Central memory CD8-positive, alpha-beta T cell (primary cell): ENCODE measurements around the gene DCLRE1C.
A peak's percentile ranks its signal among the peaks of the same experiment; 100 is the strongest.
"Not testable (repeated sequence)": the region's sequence is repeated elsewhere in the genome, so short reads cannot be mapped to it uniquely, and the experiment has no call there.

Experiments used
- ATAC-seq: fragments of 150-1000 bp; cut with Tn5 transposase; replicated peaks from 2 replicates; pipeline ENCODE4 v1.10.0; 2022; ENCODE audit warnings: mild to moderate bottlenecking, moderate FRiP score, moderate number of reproducible peaks; ENCODE audit not compliant: poor library complexity, severe bottlenecking; ENCODE audit errors: extremely low read depth
- DNase-seq, 2 donors: peaks; one replicate each; pipeline ENCODE4 v3.0.0; 2021; ENCODE audit warnings: low spot score in 2 of 2
- H3K27ac Mint-ChIP-seq: one replicate; pipeline ENCODE4 v1.8.0; 2022; ENCODE audit warnings: low read depth, mild to moderate bottlenecking, moderate library complexity, mixed read lengths
- H3K27me3 Mint-ChIP-seq: one replicate; pipeline ENCODE4 v1.8.0; 2022; ENCODE audit warnings: mixed read lengths
- H3K36me3 Mint-ChIP-seq: one replicate; pipeline ENCODE4 v1.8.0; 2022; ENCODE audit warnings: mild to moderate bottlenecking, moderate library complexity, mixed read lengths; ENCODE audit not compliant: insufficient read depth
- H3K4me1 Mint-ChIP-seq: one replicate; pipeline ENCODE4 v1.8.0; 2022; ENCODE audit warnings: mixed read lengths
- H3K4me3 Mint-ChIP-seq: one replicate; pipeline ENCODE4 v1.8.0; 2022; ENCODE audit warnings: mild to moderate bottlenecking, moderate library complexity, mixed read lengths
- H3K9me3 Mint-ChIP-seq: one replicate; pipeline ENCODE4 v1.8.0; 2022; ENCODE audit warnings: mixed read lengths

Gene DCLRE1C

GRCh38 chr10:14959221-14960057 lies 5.5 kb upstream of the DCLRE1C start, which contains the start of gene MEIG1:
TSS of gene MEIG1 (plus strand) at chr10:14959388. CDS start at chr10:14966469, 7,081 bp downstream.
- ATAC-seq (peak; percentile 87), DNase-seq (peak; percentile 83 to 88)
- peaks cover 11% of the 10 kb centered on the region for H3K4me1 Mint-ChIP-seq
- no peaks in the 10 kb centered on the region for H3K9me3 Mint-ChIP-seq
- peak within 1 kb of the TSS; percentile 96 for H3K4me3 Mint-ChIP-seq
- H3K27me3 Mint-ChIP-seq = no peaks in the 10 kb centered on the region
- H3K27ac Mint-ChIP-seq = peak within 1 kb of the TSS; percentile 96
- H3K36me3 Mint-ChIP-seq = peaks cover 11% of the 10 kb centered on the region

GRCh38 chr10:14958872-14959220 lies 5.0 kb upstream of the DCLRE1C start:
- peak overlapping the region; percentile 96 for H3K4me3 Mint-ChIP-seq
- peaks cover 13% of the 10 kb centered on the region for H3K36me3 Mint-ChIP-seq
- peaks cover 15% of the 10 kb centered on the region for H3K4me1 Mint-ChIP-seq
- no peaks in the 10 kb centered on the region for H3K27me3 Mint-ChIP-seq
- peak overlapping the region; percentile 96 for H3K27ac Mint-ChIP-seq
- ATAC-seq (no peak), DNase-seq (no peak)
- no peaks in the 10 kb centered on the region for H3K9me3 Mint-ChIP-seq

DNA sequence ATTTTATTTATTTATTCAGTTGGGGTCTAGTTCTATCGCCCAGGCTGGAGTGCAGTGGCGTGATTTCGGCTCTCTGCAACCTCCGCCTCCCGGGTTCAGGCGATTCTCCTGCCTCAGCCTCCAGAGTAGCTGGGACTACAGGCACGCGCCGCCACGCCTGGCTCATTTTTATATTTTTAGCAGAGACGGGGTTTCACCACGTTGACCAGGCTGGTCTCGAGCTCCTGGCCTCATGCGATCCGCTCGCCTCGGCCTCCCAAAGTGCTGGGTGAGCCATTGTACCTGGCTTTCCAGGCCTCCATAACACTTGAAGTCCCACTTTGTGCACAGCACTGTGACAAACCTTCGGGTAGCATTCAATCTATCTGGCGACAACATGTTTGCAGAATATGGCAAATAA lies 1.0 kb upstream of the DCLRE1C start:
- ATAC-seq (no peak), DNase-seq (no peak)
- Mint-ChIP-seq H3K27ac (peak overlapping the region; percentile 96), H3K4me3 (peak overlapping the region; percentile 91), H3K36me3 (peaks cover 18% of the 10 kb centered on the region), H3K9me3 (no peaks in the 10 kb centered on the region), H3K4me1 (peaks cover 39% of the 10 kb centered on the region), H3K27me3 (no peaks in the 10 kb centered on the region)

GRCh38 chr10:14953424-14954000 lies 384 bp downstream of the DCLRE1C start:
- no peaks in the 10 kb centered on the region for H3K27me3 Mint-ChIP-seq

DNA sequence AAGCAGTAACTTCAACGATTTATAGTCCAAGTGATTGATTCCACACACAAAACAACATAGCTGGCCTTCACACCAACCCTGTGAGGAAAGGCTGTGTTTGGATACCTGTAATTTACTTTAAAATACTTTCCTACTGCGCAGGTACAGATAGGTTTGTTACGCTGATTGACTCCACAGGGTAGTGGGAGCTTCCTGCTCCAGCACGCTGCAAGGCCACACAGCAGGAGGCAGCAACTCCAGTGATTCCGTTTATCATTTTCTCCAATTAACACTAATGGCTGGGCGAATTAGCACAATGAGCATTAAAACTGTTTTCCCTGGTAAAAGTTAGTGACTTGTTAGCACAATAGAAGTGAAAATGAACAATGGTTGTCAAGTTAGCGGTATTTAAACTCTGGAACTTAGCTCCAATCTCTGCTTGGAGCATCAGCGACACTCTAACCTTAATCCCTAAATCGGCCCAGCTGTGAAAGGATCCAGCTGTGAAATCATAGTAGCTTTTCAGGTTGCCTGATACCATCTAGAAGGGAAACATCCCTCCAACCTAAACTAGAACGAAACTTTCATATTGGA lies 959 bp downstream of the DCLRE1C start:
- Mint-ChIP-seq H3K27ac (peak overlapping the region; percentile 96), H3K4me1 (peaks cover 45% of the 10 kb centered on the region), H3K9me3 (no peaks in the 10 kb centered on the region), H3K4me3 (peak overlapping the region; percentile 91), H3K36me3 (peaks cover 10% of the 10 kb centered on the region), H3K27me3 (no peaks in the 10 kb centered on the region)
- DNase-seq (no peak), ATAC-seq (no peak)

More at GRCh38 chr10:14953424-14954000, 384 bp downstream of the DCLRE1C start:
- peaks cover 45% of the 10 kb centered on the region for H3K4me1 Mint-ChIP-seq
- peaks cover 11% of the 10 kb centered on the region for H3K36me3 Mint-ChIP-seq
- H3K27ac Mint-ChIP-seq = peak overlapping the region; percentile 96
- DNase-seq (no peak), ATAC-seq (peak; percentile 44)
- peak overlapping the region; percentile 91 for H3K4me3 Mint-ChIP-seq
- H3K9me3 Mint-ChIP-seq = no peaks in the 10 kb centered on the region

DNA sequence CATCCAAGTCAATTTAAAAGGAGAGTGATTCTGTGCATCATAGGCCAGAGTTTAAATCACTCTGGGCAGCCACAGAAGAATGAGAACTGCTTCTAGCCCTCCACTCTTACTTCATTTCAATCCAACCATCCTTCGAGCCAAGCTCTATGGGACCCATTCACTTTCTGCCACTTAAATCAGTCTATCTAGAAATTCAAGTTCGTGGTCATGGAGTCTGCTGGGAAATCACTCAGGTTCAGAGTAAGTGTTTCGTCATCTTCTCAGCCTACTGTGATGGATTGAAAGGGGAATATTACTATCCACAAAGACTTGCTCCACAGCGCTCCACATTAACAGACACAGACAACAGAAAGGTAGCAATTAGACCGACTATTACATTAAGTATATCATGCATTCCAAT lies 4.6 kb downstream of the DCLRE1C start:
- Mint-ChIP-seq H3K27ac (no peak overlapping the region), H3K9me3 (no peaks in the 10 kb centered on the region), H3K4me3 (no peak overlapping the region), H3K27me3 (no peaks in the 10 kb centered on the region), H3K4me1 (peaks cover 44% of the 10 kb centered on the region), H3K36me3 (peaks cover 39% of the 10 kb centered on the region)
- no peak for ATAC-seq
- no peak for DNase-seq

- H3K4me3 Mint-ChIP-seq = no peak overlapping the region
- no peaks in the 10 kb centered on the region for H3K9me3 Mint-ChIP-seq
- H3K27ac Mint-ChIP-seq = no peak overlapping the region
- H3K36me3 Mint-ChIP-seq = peaks cover 44% of the 10 kb centered on the region
- H3K4me1 Mint-ChIP-seq = peaks cover 37% of the 10 kb centered on the region
- H3K27me3 Mint-ChIP-seq = no peaks in the 10 kb centered on the region
- DNase-seq = no peak
- ATAC-seq = no peak
These were observed 6.6 kb downstream of the DCLRE1C start for GRCh38 chr10:14947268-14947667.

DNA sequence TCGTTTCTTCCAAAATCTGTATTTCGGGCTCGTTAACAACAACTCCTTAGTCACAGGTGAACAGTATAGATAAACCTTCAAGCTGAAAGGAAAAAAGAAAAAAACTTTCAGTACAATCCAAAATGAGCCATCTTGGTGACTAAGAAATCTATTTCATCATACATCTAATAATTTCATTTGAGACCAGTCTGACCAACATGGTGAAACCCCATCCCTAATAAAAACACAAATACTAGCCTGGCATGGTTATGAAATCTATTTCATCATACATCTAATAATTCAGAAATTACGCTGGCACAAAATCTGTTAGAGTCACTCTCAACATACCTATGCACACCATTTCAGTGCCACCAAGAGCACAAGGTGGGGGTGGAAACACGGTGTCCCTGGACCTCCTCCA lies 8.8 kb downstream of the DCLRE1C start:
- no peak for ATAC-seq
- no peak overlapping the region for H3K27ac Mint-ChIP-seq
- H3K9me3 Mint-ChIP-seq = no peaks in the 10 kb centered on the region
- H3K36me3 Mint-ChIP-seq = peaks cover 51% of the 10 kb centered on the region
- DNase-seq = no peak
- no peak overlapping the region for H3K4me3 Mint-ChIP-seq
- peaks cover 25% of the 10 kb centered on the region for H3K4me1 Mint-ChIP-seq
- no peaks in the 10 kb centered on the region for H3K27me3 Mint-ChIP-seq

DNA sequence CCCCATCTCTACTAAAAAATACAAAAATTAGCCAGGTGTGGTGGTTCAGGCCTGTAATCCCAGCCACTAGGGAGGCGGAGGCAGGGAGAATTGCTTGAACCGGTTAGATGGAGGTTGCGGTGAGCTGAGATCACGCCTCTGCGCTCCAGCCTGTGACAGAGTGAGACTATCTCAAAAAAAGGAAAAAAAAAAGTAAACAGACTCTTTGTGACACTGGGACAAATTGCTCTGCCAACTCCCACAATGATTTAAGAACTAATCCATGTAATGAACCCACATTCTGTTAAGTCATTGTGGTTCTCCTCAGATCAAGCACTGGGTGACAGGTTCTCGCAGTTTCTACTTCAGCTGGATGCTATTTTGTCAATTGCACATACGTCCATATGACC lies 11.0 kb downstream of the DCLRE1C start:
- H3K4me1 Mint-ChIP-seq = peaks cover 15% of the 10 kb centered on the region

GRCh38 chr10:14942147-14942949 lies 11.5 kb downstream of the DCLRE1C start:
- not testable (repeated sequence) for H3K27me3 Mint-ChIP-seq, H3K9me3 Mint-ChIP-seq, DNase-seq, ATAC-seq, H3K4me3 Mint-ChIP-seq, H3K27ac Mint-ChIP-seq
- peaks cover 60% of the 10 kb centered on the region for H3K36me3 Mint-ChIP-seq
- peaks cover 15% of the 10 kb centered on the region for H3K4me1 Mint-ChIP-seq

More for the DNA sequence above, 11.0 kb downstream of the DCLRE1C start:
- H3K4me3 Mint-ChIP-seq, ATAC-seq, DNase-seq, H3K27me3 Mint-ChIP-seq, H3K27ac Mint-ChIP-seq, H3K9me3 Mint-ChIP-seq: not testable (repeated sequence)
- peaks cover 62% of the 10 kb centered on the region for H3K36me3 Mint-ChIP-seq

GRCh38 chr10:14938971-14939370 lies 14.9 kb downstream of the DCLRE1C start:
- H3K27ac Mint-ChIP-seq, DNase-seq, H3K9me3 Mint-ChIP-seq, ATAC-seq, H3K27me3 Mint-ChIP-seq, H3K4me3 Mint-ChIP-seq: not testable (repeated sequence)
- Mint-ChIP-seq H3K4me1 (peaks cover 17% of the 10 kb centered on the region), H3K36me3 (peaks cover 50% of the 10 kb centered on the region)

GRCh38 chr10:14936584-14936983 lies 17.3 kb downstream of the DCLRE1C start:
- DNase-seq (no peak), ATAC-seq (no peak)
- Mint-ChIP-seq H3K9me3 (no peaks in the 10 kb centered on the region), H3K36me3 (peaks cover 64% of the 10 kb centered on the region), H3K27me3 (no peaks in the 10 kb centered on the region), H3K4me1 (peaks cover 7% of the 10 kb centered on the region), H3K4me3 (no peak overlapping the region), H3K27ac (peak overlapping the region; percentile 35)
